CD4-positive, alpha-beta T cell (primary cell): ENCODE measurements around the gene TP63. TPM values are rescaled to one million over a fixed set of nuclear protein-coding genes. Genes with fewer than 3 reads are reported as not detected.

Experiments used
- ATAC-seq: fragments of 200-7000 bp; cut with Tn5 transposase; one replicate; pipeline ENCODE4 v1.10.0; 2022; ENCODE audit warnings: mild to moderate bottlenecking; ENCODE audit not compliant: poor library complexity
- CTCF ChIA-PET: fragments of 350-600 bp; sonication (Branson Sonifier 250); formaldehyde crosslinking; loops from one replicate; lab custom pipeline; 2021; ENCODE audit warnings: antibody characterized with exemption, inconsistent platforms; lab: Charles Lee
- POLR2A ChIA-PET: fragments of 350-600 bp; sonication (Branson Sonifier 250); formaldehyde crosslinking; loops from one replicate; lab custom pipeline; 2021; ENCODE audit warnings: antibody characterized with exemption, inconsistent platforms; lab: Charles Lee
- DNase-seq, 14 experiments: peaks; one replicate each; pipeline ENCODE4 v3.0.0-alpha.2; 2013 to 2020; ENCODE audit warnings: mixed read lengths in 2 of 14
- H3K27ac ChIP-seq, 2 donors: one replicate each; pipeline versions ENCODE4 v1.5.1 to v1.7.0; 2013; ENCODE audit warnings: low read length in 2 of 2, low read depth in 1 of 2, mild to moderate bottlenecking in 1 of 2
- H3K27me3 ChIP-seq, 2 experiments: 1 replicate in 1 of 2; 2 replicates in 1 of 2; pipeline versions ENCODE4 v1.6.1 to v1.7.0; 2013; ENCODE audit warnings: low read length in 2 of 2, control low read depth in 1 of 2, mild to moderate bottlenecking in 1 of 2, moderate library complexity in 1 of 2; ENCODE audit not compliant: insufficient read depth in 2 of 2, control insufficient read depth in 1 of 2
- H3K36me3 ChIP-seq: one replicate; pipeline ENCODE4 v1.6.1; 2013; ENCODE audit warnings: low read length, control low read depth; ENCODE audit not compliant: insufficient read depth
- H3K4me1 ChIP-seq: one replicate; pipeline ENCODE4 v1.6.1; 2013; ENCODE audit warnings: low read length, control low read depth; ENCODE audit not compliant: insufficient read depth
- H3K4me3 ChIP-seq: one replicate; pipeline ENCODE4 v1.5.1; 2013; ENCODE audit warnings: mild to moderate bottlenecking, low read length, moderate library complexity
- H3K9me3 ChIP-seq, 2 experiments: 1 replicate in 1 of 2; 2 replicates in 1 of 2; pipeline versions ENCODE4 v1.6.1 to v1.7.0; 2013; ENCODE audit warnings: low read length in 2 of 2, mild to moderate bottlenecking in 2 of 2, control low read depth in 1 of 2, moderate library complexity in 1 of 2; ENCODE audit not compliant: control insufficient read depth in 1 of 2, insufficient read depth in 1 of 2
- H3K27ac Mint-ChIP-seq: one replicate; pipeline ENCODE4 v1.8.0; 2020; ENCODE audit warnings: mixed read lengths
- H3K27me3 Mint-ChIP-seq: one replicate; pipeline ENCODE4 v1.8.0; 2021; ENCODE audit warnings: mixed read lengths
- H3K36me3 Mint-ChIP-seq: one replicate; pipeline ENCODE4 v1.8.0; 2021; ENCODE audit warnings: low read depth, mixed read lengths
- H3K4me1 Mint-ChIP-seq: one replicate; pipeline ENCODE4 v1.8.0; 2021; ENCODE audit warnings: low read depth, mixed read lengths
- H3K4me3 Mint-ChIP-seq: one replicate; pipeline ENCODE4 v1.8.0; 2020; ENCODE audit warnings: mild to moderate bottlenecking, mixed read lengths
- H3K9me3 Mint-ChIP-seq: one replicate; pipeline ENCODE4 v1.8.0; 2020; ENCODE audit warnings: mixed read lengths
- intact Hi-C, 2 experiments: fragments of 100-400 bp; cut with DNase I in 1 of 2; cut with micrococcal nuclease in 1 of 2; formaldehyde crosslinking; loops; one replicate each; pipeline versions ENCODE4 v1.15.1 to v1.9.0; 2023 to 2025; cut with DNase I, micrococcal nuclease
- total RNA-seq, 174 experiments: library from RNA in 2 of 174; stranded (reverse) in 2 of 174; gene quantifications; one replicate each; pipeline ENCODE4 v1.2.3 and lab custom pipeline; 2021 to 2026
- TF ChIP-seq, protein P1 (sequence below): fragments of 200-600 bp; IDR thresholded peaks from one replicate; pipeline ENCODE4 v1.8.0; 2022; ENCODE audit warnings: antibody characterized with exemption, mild to moderate bottlenecking

The TP63 gene
- total RNA-seq, 2 experiments from 2014 or later, result 0.31 TPM; not detected in 1

- peaks cover 2 to 3% of the 10 kb centered on the region in 2 experiments for H3K27me3 ChIP-seq
- DNase-seq, result no peak
- H3K36me3 ChIP-seq, result no peaks in the 10 kb centered on the region
- POLR2A ChIA-PET, result no interaction called here
- CTCF ChIA-PET, result no interaction called here
- Mint-ChIP-seq H3K36me3 (no peaks in the 10 kb centered on the region), H3K4me3 (no peak overlapping the region), H3K4me1 (no peaks in the 10 kb centered on the region), H3K27ac (no peak overlapping the region), H3K9me3 (no peaks in the 10 kb centered on the region), H3K27me3 (peaks cover 14% of the 10 kb centered on the region)
- H3K4me3 ChIP-seq, result no peak overlapping the region
- H3K27ac ChIP-seq, result no peak overlapping the region
- intact Hi-C loops, result no loop called here
- TF ChIP-seq, protein P1, sequence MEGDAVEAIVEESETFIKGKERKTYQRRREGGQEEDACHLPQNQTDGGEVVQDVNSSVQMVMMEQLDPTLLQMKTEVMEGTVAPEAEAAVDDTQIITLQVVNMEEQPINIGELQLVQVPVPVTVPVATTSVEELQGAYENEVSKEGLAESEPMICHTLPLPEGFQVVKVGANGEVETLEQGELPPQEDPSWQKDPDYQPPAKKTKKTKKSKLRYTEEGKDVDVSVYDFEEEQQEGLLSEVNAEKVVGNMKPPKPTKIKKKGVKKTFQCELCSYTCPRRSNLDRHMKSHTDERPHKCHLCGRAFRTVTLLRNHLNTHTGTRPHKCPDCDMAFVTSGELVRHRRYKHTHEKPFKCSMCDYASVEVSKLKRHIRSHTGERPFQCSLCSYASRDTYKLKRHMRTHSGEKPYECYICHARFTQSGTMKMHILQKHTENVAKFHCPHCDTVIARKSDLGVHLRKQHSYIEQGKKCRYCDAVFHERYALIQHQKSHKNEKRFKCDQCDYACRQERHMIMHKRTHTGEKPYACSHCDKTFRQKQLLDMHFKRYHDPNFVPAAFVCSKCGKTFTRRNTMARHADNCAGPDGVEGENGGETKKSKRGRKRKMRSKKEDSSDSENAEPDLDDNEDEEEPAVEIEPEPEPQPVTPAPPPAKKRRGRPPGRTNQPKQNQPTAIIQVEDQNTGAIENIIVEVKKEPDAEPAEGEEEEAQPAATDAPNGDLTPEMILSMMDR, result no peak
- no peak for ATAC-seq
- H3K4me1 ChIP-seq, result no peaks in the 10 kb centered on the region
- no peaks in the 10 kb centered on the region for H3K9me3 ChIP-seq
Measured at GRCh38 chr3:189909573-189909972, 278.4 kb downstream of the TP63 start.

- H3K4me3 ChIP-seq, result no peak overlapping the region
- H3K36me3 Mint-ChIP-seq, result no peaks in the 10 kb centered on the region
- POLR2A ChIA-PET, result no interaction called here
- no peaks in the 10 kb centered on the region for H3K9me3 Mint-ChIP-seq
- H3K4me3 Mint-ChIP-seq, result no peak overlapping the region
- CTCF ChIA-PET, result no interaction called here
- no peak overlapping the region for H3K27ac ChIP-seq
- DNase-seq, result no peak
- H3K27me3 Mint-ChIP-seq, result peaks cover 14% of the 10 kb centered on the region
- intact Hi-C loops, result no loop called here
- H3K36me3 ChIP-seq, result no peaks in the 10 kb centered on the region
- H3K27ac Mint-ChIP-seq, result no peak overlapping the region
- H3K4me1 ChIP-seq, result no peaks in the 10 kb centered on the region
- H3K4me1 Mint-ChIP-seq, result no peaks in the 10 kb centered on the region
- H3K9me3 ChIP-seq, result no peaks in the 10 kb centered on the region
- TF ChIP-seq, protein P1, result no peak
- no peak for ATAC-seq
- H3K27me3 ChIP-seq, result peaks cover 2 to 3% of the 10 kb centered on the region in 2 experiments
Measured at GRCh38 chr3:189911001-189911400, 279.8 kb downstream of the TP63 start.

- Histone ChIP-seq H3K9me3 (no peaks in the 10 kb centered on the region), H3K27me3 (peaks cover 2 to 3% of the 10 kb centered on the region in 2 experiments)
Measured at GRCh38 chr3:189914799-189915198, 283.6 kb downstream of the TP63 start.

More at GRCh38 chr3:189914799-189915198, 283.6 kb downstream of the TP63 start:
- Histone ChIP-seq H3K4me1 (no peaks in the 10 kb centered on the region), H3K36me3 (no peaks in the 10 kb centered on the region), H3K4me3 (no peak overlapping the region), H3K27ac (no peak overlapping the region)
- CTCF ChIA-PET, result no interaction called here
- DNase-seq (no peak), ATAC-seq (no peak)
- POLR2A ChIA-PET, result interaction anchor here (0.6 kb wide), 1 partner anchor 130 kb away, joined by 3 read pairs; no protein-coding TSS in a partner anchor
- Mint-ChIP-seq H3K36me3 (no peaks in the 10 kb centered on the region), H3K4me1 (no peaks in the 10 kb centered on the region), H3K27ac (no peak overlapping the region), H3K27me3 (peaks cover 8% of the 10 kb centered on the region), H3K4me3 (no peak overlapping the region), H3K9me3 (no peaks in the 10 kb centered on the region)
- TF ChIP-seq, protein P1, result no peak
- intact Hi-C loops, result no loop called here
